HCT116 (cell line): ENCODE data around the gene APOH. TPM values are rescaled to one million over a fixed set of nuclear protein-coding genes. Genes with fewer than 3 reads are reported as not detected.

ENCODE experiments used
- ATAC-seq: fragments of 200-7000 bp; cut with Tn5 transposase; 2 replicates; pipeline ENCODE4 v1.9.1; 2020; ENCODE audit warnings: mild to moderate bottlenecking, moderate library complexity
- BruUV-seq: library from RNA; stranded (reverse); fragments of 400-500 nt; replicated peaks from 2 replicates; lab custom pipeline; 2021; lab: Mats Ljungman, UMichigan
- CTCF ChIA-PET: fragments of 300-600 bp; sonication (Branson Sonifier 250); formaldehyde crosslinking; loops from one replicate; lab custom pipeline; 2021; ENCODE audit warnings: antibody characterized with exemption; lab: Charles Lee
- POLR2A ChIA-PET: fragments of 300-600, 350-600 bp; sonication (Branson Sonifier 250); formaldehyde crosslinking; loops from one replicate; lab custom pipeline; 2021; ENCODE audit warnings: antibody characterized with exemption; lab: Charles Lee
- RAD21 ChIA-PET, 2 experiments: fragments of 300-600 bp; sonication (Branson Sonifier 250); formaldehyde crosslinking; loops; one replicate each; lab custom pipeline; 2023; ENCODE audit warnings: low total read pairs in 2 of 2; ENCODE audit not compliant: uncharacterized antibody in 2 of 2, unreplicated experiment in 2 of 2, low non-redundant PET in 1 of 2; lab: Charles Lee
- DNase-seq: peaks from one replicate; pipeline ENCODE4 v3.0.0-alpha.2; 2010; ENCODE audit warnings: low read depth, low spot score
- H2AFZ ChIP-seq: fragments of 200-600 bp; shearing (Covaris generic), sonication (generic); 2 replicates; pipeline ENCODE4 v1.6.1; 2017; ENCODE audit warnings: low read depth, mixed run types, mixed read lengths, antibody characterized with exemption, low read length; ENCODE audit not compliant: poor library complexity, severe bottlenecking
- H3K27ac ChIP-seq: 2 replicates; pipeline ENCODE4 v1.5.1; 2012; ENCODE audit warnings: low read depth, low read length
- H3K27me3 ChIP-seq: fragments of 200-600 bp; sonication (generic); 2 replicates; pipeline ENCODE4 v1.6.1; 2016; ENCODE audit warnings: mixed run types, low read length, mixed read lengths; ENCODE audit not compliant: insufficient read depth
- H3K36me3 ChIP-seq, 2 experiments: fragments of 200-500 bp in 1 of 2; fragments of 200-600 bp in 1 of 2; sonication (Bioruptor generic) in 1 of 2; sonication (generic) in 1 of 2; 2 replicates each; pipeline versions ENCODE4 v1.5.1 to v1.6.1; 2014 to 2016; ENCODE audit warnings: low read length in 2 of 2, inconsistent platforms in 1 of 2, mixed read lengths in 1 of 2, mixed run types in 1 of 2; ENCODE audit not compliant: insufficient read depth in 2 of 2, control insufficient read depth in 1 of 2
- H3K4me1 ChIP-seq, 2 experiments: fragments of 200-600 bp in 1 of 2; sonication (generic) in 1 of 2; 2 replicates each; pipeline versions ENCODE4 v1.5.1 to v1.6.1; 2012 to 2017; ENCODE audit warnings: low read length in 2 of 2, inconsistent platforms in 1 of 2, mild to moderate bottlenecking in 1 of 2, mixed read lengths in 1 of 2, mixed run types in 1 of 2, moderate library complexity in 1 of 2; ENCODE audit not compliant: insufficient read depth in 2 of 2, control insufficient read depth in 1 of 2
- H3K4me2 ChIP-seq: fragments of 200-600 bp; sonication (generic); 2 replicates; pipeline ENCODE4 v1.6.1; 2017; ENCODE audit warnings: mixed run types, low read length, mixed read lengths
- H3K4me3 ChIP-seq, 2 experiments: fragments of 200-600 bp in 1 of 2; sonication (generic) in 1 of 2; replicated peaks in 1 of 2; 2 replicates each; pipeline ENCODE4 v1.5.1; 2011 to 2016; ENCODE audit warnings: low read length in 2 of 2, control low read depth in 1 of 2, low read depth in 1 of 2, mild to moderate bottlenecking in 1 of 2, mixed read lengths in 1 of 2, mixed run types in 1 of 2
- H3K79me2 ChIP-seq: fragments of 200-600 bp; sonication (generic); 2 replicates; pipeline ENCODE4 v1.6.1; 2017; ENCODE audit warnings: mild to moderate bottlenecking, mixed run types, low read length, moderate library complexity, mixed read lengths; ENCODE audit not compliant: insufficient read depth
- H3K9ac ChIP-seq: fragments of 200-600 bp; sonication (generic); 2 replicates; pipeline ENCODE4 v1.6.1; 2016; ENCODE audit warnings: low read length, mixed read lengths
- H3K9me2 ChIP-seq: fragments of 200-600 bp; sonication (generic), shearing (Covaris generic); 2 replicates; pipeline ENCODE4 v1.6.1; 2017; ENCODE audit warnings: mixed run types, mild to moderate bottlenecking, moderate library complexity; ENCODE audit not compliant: insufficient read depth
- H3K9me3 ChIP-seq, 2 experiments: fragments of 200-500 bp in 1 of 2; fragments of 200-600 bp in 1 of 2; sonication (Bioruptor generic) in 1 of 2; sonication (generic) in 1 of 2; 2 replicates each; pipeline ENCODE4 v1.6.1; 2014 to 2017; ENCODE audit warnings: low read length in 2 of 2, mixed read lengths in 2 of 2, inconsistent platforms in 1 of 2, low read depth in 1 of 2, mild to moderate bottlenecking in 1 of 2, mixed run types in 1 of 2, moderate library complexity in 1 of 2; ENCODE audit not compliant: control insufficient read depth in 1 of 2, insufficient read depth in 1 of 2
- H4K20me1 ChIP-seq: fragments of 200-600 bp; sonication (generic), shearing (Covaris generic); 2 replicates; pipeline ENCODE4 v1.6.1; 2017; ENCODE audit warnings: mixed run types, mild to moderate bottlenecking, moderate library complexity; ENCODE audit not compliant: insufficient read depth
- ELF1 ChIP-seq: IDR thresholded peaks from 2 replicates; pipeline ENCODE4 v1.6.1; 2012; ENCODE audit warnings: low read depth, borderline replicate concordance
- FOSL1 ChIP-seq: IDR thresholded peaks from 2 replicates; pipeline ENCODE4 v1.6.1; 2012; ENCODE audit warnings: low read depth
- JUND ChIP-seq: IDR thresholded peaks from 2 replicates; pipeline ENCODE4 v1.6.1; 2012
- POLR2A ChIP-seq: IDR thresholded peaks from 2 replicates; pipeline ENCODE4 v1.7.0; 2011; ENCODE audit warnings: borderline replicate concordance; ENCODE audit not compliant: insufficient read depth, insufficient read length; ENCODE audit errors: extremely low read depth
- SP1 ChIP-seq: IDR thresholded peaks from 2 replicates; pipeline ENCODE4 v1.6.1; 2012; ENCODE audit warnings: low read depth
- TCF7L2 ChIP-seq: IDR thresholded peaks from 2 replicates; pipeline ENCODE4 v1.7.0; 2011; ENCODE audit warnings: borderline replicate concordance, inconsistent platforms; ENCODE audit not compliant: insufficient read depth, insufficient read length; ENCODE audit errors: extremely low read depth
- YY1 ChIP-seq: IDR thresholded peaks from 2 replicates; pipeline ENCODE4 v1.6.1; 2011; ENCODE audit warnings: low read length, low read depth, moderate library complexity, mild to moderate bottlenecking; ENCODE audit not compliant: insufficient replicate concordance; ENCODE audit errors: extremely low read depth
- intact Hi-C: fragments of 100-400 bp; cut with micrococcal nuclease; formaldehyde crosslinking; loops from 2 replicates; pipeline ENCODE4 v1.10.0; 2022
- total RNA-seq: library from RNA; stranded (reverse); gene quantifications from one replicate; pipeline ENCODE4 v1.2.1, GENCODE V29; 2021; ENCODE audit not compliant: unreplicated experiment
- TF ChIP-seq, protein P1 (sequence below): IDR thresholded peaks from 2 replicates; pipeline ENCODE4 v1.6.1; 2012
- TF ChIP-seq, protein P2 (sequence below): IDR thresholded peaks from 2 replicates; pipeline ENCODE4 v1.6.1; 2011; ENCODE audit warnings: mild to moderate bottlenecking, low read length, moderate library complexity; ENCODE audit not compliant: insufficient replicate concordance; ENCODE audit errors: extremely low read depth

The APOH gene
- total RNA-seq, 1 experiment from 2014 or later, result 1.7 TPM

DNA sequence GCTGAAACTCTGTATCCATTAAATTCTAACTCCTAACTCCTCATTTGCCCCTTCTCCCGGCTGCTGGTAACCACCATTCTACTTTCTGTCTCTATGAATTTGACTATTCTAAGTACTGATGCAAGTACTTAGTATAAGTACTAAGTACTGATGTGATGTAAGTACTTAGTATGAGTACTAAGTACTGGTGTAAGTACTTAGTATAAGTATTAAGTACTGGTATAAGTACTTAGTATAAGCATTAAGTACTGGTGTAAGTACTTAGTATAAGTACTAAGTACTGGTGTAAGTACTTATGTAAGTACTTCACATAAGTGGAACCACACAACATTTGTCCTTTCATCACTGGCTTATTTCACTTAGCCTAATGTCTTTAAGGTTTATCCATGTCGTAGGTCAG, 40.9 kb upstream of the APOH start:
- BruUV-seq, result no TSS peak
- ATAC-seq, result no peak
- no peak overlapping the region for H3K4me3 ChIP-seq

More for the DNA sequence above, 40.9 kb upstream of the APOH start:
- Histone ChIP-seq H3K4me1 (peaks cover 12 to 21% of the 10 kb centered on the region in 2 experiments), H3K36me3 (no peaks in the 10 kb centered on the region), H3K27me3 (no peaks in the 10 kb centered on the region), H3K9me3 (no peaks in the 10 kb centered on the region), H3K79me2 (no peaks in the 10 kb centered on the region), H4K20me1 (no peaks in the 10 kb centered on the region), H3K9ac (no peak overlapping the region), H3K27ac (no peak overlapping the region), H2AFZ (no peak overlapping the region), H3K4me2 (no peak overlapping the region), H3K9me2 (no peaks in the 10 kb centered on the region)
- TF ChIP-seq TCF7L2 (no peak), ELF1 (no peak), POLR2A (no peak), JUND (no peak), YY1 (no peak), FOSL1 (no peak), SP1 (no peak)
- TF ChIP-seq, protein P1, sequence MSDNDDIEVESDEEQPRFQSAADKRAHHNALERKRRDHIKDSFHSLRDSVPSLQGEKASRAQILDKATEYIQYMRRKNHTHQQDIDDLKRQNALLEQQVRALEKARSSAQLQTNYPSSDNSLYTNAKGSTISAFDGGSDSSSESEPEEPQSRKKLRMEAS, result no peak
- TF ChIP-seq, protein P2, sequence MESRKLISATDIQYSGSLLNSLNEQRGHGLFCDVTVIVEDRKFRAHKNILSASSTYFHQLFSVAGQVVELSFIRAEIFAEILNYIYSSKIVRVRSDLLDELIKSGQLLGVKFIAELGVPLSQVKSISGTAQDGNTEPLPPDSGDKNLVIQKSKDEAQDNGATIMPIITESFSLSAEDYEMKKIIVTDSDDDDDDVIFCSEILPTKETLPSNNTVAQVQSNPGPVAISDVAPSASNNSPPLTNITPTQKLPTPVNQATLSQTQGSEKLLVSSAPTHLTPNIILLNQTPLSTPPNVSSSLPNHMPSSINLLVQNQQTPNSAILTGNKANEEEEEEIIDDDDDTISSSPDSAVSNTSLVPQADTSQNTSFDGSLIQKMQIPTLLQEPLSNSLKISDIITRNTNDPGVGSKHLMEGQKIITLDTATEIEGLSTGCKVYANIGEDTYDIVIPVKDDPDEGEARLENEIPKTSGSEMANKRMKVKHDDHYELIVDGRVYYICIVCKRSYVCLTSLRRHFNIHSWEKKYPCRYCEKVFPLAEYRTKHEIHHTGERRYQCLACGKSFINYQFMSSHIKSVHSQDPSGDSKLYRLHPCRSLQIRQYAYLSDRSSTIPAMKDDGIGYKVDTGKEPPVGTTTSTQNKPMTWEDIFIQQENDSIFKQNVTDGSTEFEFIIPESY, result no peak
- DNase-seq, result no peak
- ChIA-PET RAD21 (no interaction called here), POLR2A (no interaction called here), CTCF (no interaction called here)
- intact Hi-C loops, result no loop called here
